H1 (cell line): ENCODE results near the gene TRIM10.

ENCODE experiments used
- CBX5 ChIP-seq: fragments of 300-800, 300-1000 bp; sonication (generic); IDR thresholded peaks from 2 replicates; pipeline ENCODE4 v1.7.1; 2016; ENCODE audit warnings: antibody characterized with exemption, low read length, low read depth
- CTCF ChIP-seq, 3 experiments: IDR thresholded peaks; 1 replicate in 2 of 3; 2 replicates in 1 of 3; pipeline versions ENCODE4 v1.5.1 to v1.6.1; 2011; ENCODE audit warnings: low read length in 3 of 3, mild to moderate bottlenecking in 3 of 3, inconsistent platforms in 2 of 3, low read depth in 1 of 3, moderate library complexity in 1 of 3; ENCODE audit not compliant: insufficient read depth in 1 of 3; ENCODE audit errors: control extremely low read depth in 1 of 3
- RBBP5 ChIP-seq: IDR thresholded peaks from 2 replicates; pipeline ENCODE4 v1.7.1; 2012; ENCODE audit warnings: low read depth, mild to moderate bottlenecking, inconsistent platforms, low read length, moderate library complexity, borderline replicate concordance
- SIN3A ChIP-seq, 2 experiments: IDR thresholded peaks in 1 of 2; conservative IDR thresholded peaks in 1 of 2; 2 replicates each; pipeline ENCODE4 v1.6.1; 2011 to 2012; ENCODE audit warnings: low read length in 2 of 2, improper control_type of control experiment in 1 of 2, low read depth in 1 of 2, mild to moderate bottlenecking in 1 of 2
- TCF12 ChIP-seq: IDR thresholded peaks from 2 replicates; pipeline ENCODE4 v1.6.1; 2011; ENCODE audit warnings: low read depth, mild to moderate bottlenecking, low read length

- no peak for TF ChIP-seq CTCF (IDR thresholded peaks at IDR 0.05; ENCODE audit: control extremely low read depth in 1 of 3, insufficient read depth in 1 of 3, low read depth in 1 of 3, low read length in 3 of 3)
- TF ChIP-seq RBBP5, result no peak
- no peak for TF ChIP-seq CBX5
- no peak for TF ChIP-seq TCF12
- no peak for TF ChIP-seq SIN3A (conservative IDR thresholded peaks at IDR 0.05 in 1 of 2, IDR thresholded peaks at IDR 0.05 in 1 of 2; ENCODE audit: low read depth in 1 of 2, low read length in 2 of 2)
Observed at GRCh38 chr6:30144811-30145210, 16.2 kb downstream of the TRIM10 start.
